Neural progenitor cell (in vitro differentiated cells): ENCODE results near the gene NFATC1. TPM values are rescaled to one million over a fixed set of nuclear protein-coding genes. Genes with fewer than 3 reads are reported as not detected.

Experiments used
- DNase-seq: peaks from one replicate; pipeline ENCODE4 v3.0.0-alpha.2; 2016; ENCODE audit warnings: low spot score
- H2AFZ ChIP-seq: fragments of 200-600 bp; sonication (generic); replicated peaks from 2 replicates; pipeline ENCODE4 v1.6.1; 2016; ENCODE audit warnings: antibody characterized with exemption
- H3F3A ChIP-seq: fragments of 200-600 bp; sonication (generic); 2 replicates; pipeline ENCODE4 v1.6.1; 2016; ENCODE audit warnings: antibody characterized with exemption, low read depth
- H3K27ac ChIP-seq: fragments of 200-600 bp; sonication (generic); 2 replicates; pipeline ENCODE4 v1.5.1; 2016; ENCODE audit warnings: mild to moderate bottlenecking
- H3K27me3 ChIP-seq: fragments of 200-600 bp; sonication (generic); 2 replicates; pipeline ENCODE4 v1.6.1; 2016; ENCODE audit warnings: mild to moderate bottlenecking, moderate library complexity
- H3K36me3 ChIP-seq: fragments of 200-600 bp; sonication (generic); 2 replicates; pipeline ENCODE4 v1.5.1; 2016
- H3K4me1 ChIP-seq: fragments of 200-600 bp; sonication (generic); 2 replicates; pipeline ENCODE4 v1.6.1; 2016; ENCODE audit warnings: mixed run types
- H3K4me2 ChIP-seq: fragments of 200-600 bp; sonication (generic); 2 replicates; pipeline ENCODE4 v1.6.1; 2016
- H3K4me3 ChIP-seq: fragments of 200-600 bp; sonication (generic); 2 replicates; pipeline ENCODE4 v1.5.1; 2016
- H3K79me2 ChIP-seq: fragments of 200-600 bp; sonication (generic); 2 replicates; pipeline ENCODE4 v1.6.1; 2016; ENCODE audit warnings: low read depth
- H3K9ac ChIP-seq: fragments of 200-600 bp; sonication (generic); 2 replicates; pipeline ENCODE4 v1.6.1; 2016
- H3K9me3 ChIP-seq: fragments of 200-600 bp; sonication (generic); 2 replicates; pipeline ENCODE4 v1.5.1; 2016; ENCODE audit warnings: low read depth
- H4K20me1 ChIP-seq: fragments of 200-600 bp; sonication (generic); 2 replicates; pipeline ENCODE4 v1.6.1; 2016; ENCODE audit warnings: low read depth
- H3K27ac Mint-ChIP-seq: 3 replicates; pipeline ENCODE4 v1.8.0; 2021; ENCODE audit warnings: mixed read lengths
- H3K27me3 Mint-ChIP-seq: 2 replicates; pipeline ENCODE4 v1.8.0; 2022; ENCODE audit warnings: low read depth, mild to moderate bottlenecking, inconsistent platforms, moderate library complexity, mixed read lengths; ENCODE audit not compliant: insufficient read depth
- H3K36me3 Mint-ChIP-seq: 3 replicates; pipeline ENCODE4 v1.8.0; 2021; ENCODE audit warnings: mixed read lengths
- H3K4me1 Mint-ChIP-seq: 3 replicates; pipeline ENCODE4 v1.8.0; 2021; ENCODE audit warnings: mixed read lengths
- H3K4me3 Mint-ChIP-seq: 3 replicates; pipeline ENCODE4 v1.8.0; 2021; ENCODE audit warnings: mild to moderate bottlenecking, moderate library complexity, mixed read lengths
- H3K9me3 Mint-ChIP-seq: 3 replicates; pipeline ENCODE4 v1.8.0; 2020; ENCODE audit warnings: mixed read lengths
- CTCF ChIP-seq: fragments of 200-600 bp; sonication (generic); IDR thresholded peaks from 2 replicates; pipeline ENCODE4 v1.5.1; 2017; ENCODE audit warnings: antibody characterized with exemption, mild to moderate bottlenecking
- EZH2 ChIP-seq: fragments of 200-600 bp; sonication (generic); IDR thresholded peaks from 2 replicates; pipeline ENCODE4 v1.6.1; 2017; ENCODE audit warnings: antibody characterized with exemption, mild to moderate bottlenecking, moderate library complexity
- EZH2phosphoT487 ChIP-seq: fragments of 200-600 bp; sonication (generic); IDR thresholded peaks from 2 replicates; pipeline ENCODE4 v1.6.1; 2017; ENCODE audit warnings: antibody characterized with exemption
- total RNA-seq: library from RNA; depleted of rRNA; stranded (reverse); fragments of >200 nt; gene quantifications from 2 replicates; pipeline ENCODE4 v1.2.3, GENCODE V29; 2015; ENCODE audit warnings: low replicate concordance

The NFATC1 gene
- total RNA-seq, 1 donor from 2014 or later, result 2.3 TPM

GRCh38 chr18:79476031-79476917 lies 80.5 kb downstream of the NFATC1 start:
- H3F3A ChIP-seq, result no peaks in the 10 kb centered on the region
- H3K27me3 Mint-ChIP-seq, result peaks cover 5% of the 10 kb centered on the region
- no peak overlapping the region for H3K4me3 ChIP-seq
- H3K27ac ChIP-seq, result no peak overlapping the region
- no peaks in the 10 kb centered on the region for H3K27me3 ChIP-seq
- H3K36me3 Mint-ChIP-seq, result no peaks in the 10 kb centered on the region
- H3K9me3 ChIP-seq, result no peaks in the 10 kb centered on the region
- TF ChIP-seq EZH2 (no peak), EZH2phosphoT487 (no peak), CTCF (no peak)
- DNase-seq, result no peak
- no peaks in the 10 kb centered on the region for H3K79me2 ChIP-seq
- H3K36me3 ChIP-seq, result no peaks in the 10 kb centered on the region
- H3K4me2 ChIP-seq, result no peak overlapping the region
- peak overlapping the region; percentile 37 for H3K27ac Mint-ChIP-seq
- no peaks in the 10 kb centered on the region for H3K9me3 Mint-ChIP-seq
- H3K4me1 Mint-ChIP-seq, result peaks cover 9% of the 10 kb centered on the region
- H3K9ac ChIP-seq, result no peak overlapping the region
- H4K20me1 ChIP-seq, result no peaks in the 10 kb centered on the region
- H2AFZ ChIP-seq, result no peak overlapping the region
- no peak overlapping the region for H3K4me3 Mint-ChIP-seq
- H3K4me1 ChIP-seq, result no peaks in the 10 kb centered on the region

GRCh38 chr18:79476918-79477571 lies 81.3 kb downstream of the NFATC1 start:
- Histone ChIP-seq H3K4me2 (no peak overlapping the region), H3K27me3 (no peaks in the 10 kb centered on the region), H2AFZ (no peak overlapping the region), H3K9ac (no peak overlapping the region), H3K4me3 (no peak overlapping the region), H3K36me3 (no peaks in the 10 kb centered on the region), H4K20me1 (no peaks in the 10 kb centered on the region), H3K9me3 (no peaks in the 10 kb centered on the region), H3F3A (no peaks in the 10 kb centered on the region), H3K27ac (no peak overlapping the region), H3K4me1 (no peaks in the 10 kb centered on the region), H3K79me2 (no peaks in the 10 kb centered on the region)
- TF ChIP-seq EZH2phosphoT487 (no peak), EZH2 (no peak), CTCF (no peak)
- Mint-ChIP-seq H3K27me3 (peaks cover 5% of the 10 kb centered on the region), H3K36me3 (no peaks in the 10 kb centered on the region), H3K4me1 (peaks cover 5% of the 10 kb centered on the region), H3K9me3 (no peaks in the 10 kb centered on the region), H3K4me3 (no peak overlapping the region), H3K27ac (peak overlapping the region; percentile 37)
- no peak for DNase-seq

- Histone ChIP-seq H3K9ac (no peak overlapping the region), H3K36me3 (no peaks in the 10 kb centered on the region), H3K79me2 (no peaks in the 10 kb centered on the region), H3F3A (no peaks in the 10 kb centered on the region), H2AFZ (no peak overlapping the region), H3K27me3 (no peaks in the 10 kb centered on the region), H3K4me3 (no peak overlapping the region), H3K4me1 (no peaks in the 10 kb centered on the region), H4K20me1 (no peaks in the 10 kb centered on the region), H3K9me3 (no peaks in the 10 kb centered on the region), H3K4me2 (no peak overlapping the region), H3K27ac (no peak overlapping the region)
- Mint-ChIP-seq H3K27ac (no peak overlapping the region), H3K4me1 (peaks cover 5% of the 10 kb centered on the region), H3K9me3 (no peaks in the 10 kb centered on the region), H3K36me3 (no peaks in the 10 kb centered on the region), H3K4me3 (no peak overlapping the region), H3K27me3 (peaks cover 5% of the 10 kb centered on the region)
- no peak for DNase-seq
- TF ChIP-seq EZH2phosphoT487 (no peak), EZH2 (no peak), CTCF (no peak)
Observed at GRCh38 chr18:79477711-79478483, 82.2 kb downstream of the NFATC1 start.
